Smooth muscle cell (in vitro differentiated cells): ENCODE results near the gene RGP1. TPM values are rescaled to one million over a fixed set of nuclear protein-coding genes. Genes with fewer than 3 reads are reported as not detected.

ENCODE experiments used
- DNase-seq: peaks from one replicate; lab custom pipeline; 2025; ENCODE audit not compliant: unreplicated experiment; lab: John Stamatoyannopoulos, UW
- H2AFZ ChIP-seq: fragments of 200-600 bp; sonication (generic); 2 replicates; pipeline ENCODE4 v1.6.0; 2016; ENCODE audit warnings: antibody characterized with exemption, low read depth, mild to moderate bottlenecking
- H3F3A ChIP-seq: fragments of 200-600 bp; sonication (generic); 2 replicates; pipeline ENCODE4 v1.6.0; 2017; ENCODE audit warnings: antibody characterized with exemption, low read depth
- H3K27ac ChIP-seq: fragments of 200-600 bp; sonication (generic); 2 replicates; pipeline ENCODE4 v1.5.1; 2016; ENCODE audit warnings: low read depth, mild to moderate bottlenecking
- H3K27me3 ChIP-seq: fragments of 200-600 bp; sonication (generic); 2 replicates; pipeline ENCODE4 v1.6.1; 2016; ENCODE audit warnings: low read depth, mild to moderate bottlenecking
- H3K36me3 ChIP-seq: fragments of 200-600 bp; sonication (generic); 2 replicates; pipeline ENCODE4 v1.5.1; 2016; ENCODE audit warnings: low read depth
- H3K4me1 ChIP-seq: fragments of 200-600 bp; sonication (generic); 2 replicates; pipeline ENCODE4 v1.5.1; 2016; ENCODE audit warnings: low read depth
- H3K4me2 ChIP-seq: fragments of 200-600 bp; sonication (generic); 2 replicates; pipeline ENCODE4 v1.6.0; 2016; ENCODE audit warnings: mild to moderate bottlenecking
- H3K4me3 ChIP-seq: fragments of 200-600 bp; sonication (generic); 2 replicates; pipeline ENCODE4 v1.5.1; 2016; ENCODE audit warnings: mild to moderate bottlenecking
- H3K79me2 ChIP-seq: fragments of 200-600 bp; sonication (generic); 2 replicates; pipeline ENCODE4 v1.6.0; 2016; ENCODE audit warnings: low read depth, mild to moderate bottlenecking
- H3K9ac ChIP-seq: fragments of 200-600 bp; sonication (generic); 2 replicates; pipeline ENCODE4 v1.6.0; 2016; ENCODE audit warnings: low read depth
- H3K9me3 ChIP-seq: fragments of 200-600 bp; sonication (generic); replicated peaks from 2 replicates; pipeline ENCODE4 v1.5.1; 2016; ENCODE audit warnings: low read depth
- H4K20me1 ChIP-seq: fragments of 200-600 bp; sonication (generic); 2 replicates; pipeline ENCODE4 v1.6.0; 2016; ENCODE audit warnings: low read depth
- WGBS: methylation state at CpG from one replicate; pipeline ENCODE4 v1.1.7; 2016; ENCODE audit warnings: low lambda C conversion rate; 5-methylcytosine and 5-hydroxymethylcytosine counted together
- polyA plus RNA-seq: library from polyadenylated mRNA; unstranded; fragments of >200 nt; fragmentation: Nextera tagmentation; extraction: Ambion mirVana; gene quantifications from 2 replicates; pipeline ENCODE4 v1.2.1, GENCODE V29; 2016
- total RNA-seq: library from RNA; depleted of rRNA; stranded (reverse); fragments of >200 nt; gene quantifications from 2 replicates; pipeline ENCODE4 v1.2.3, GENCODE V29; 2014
- TF ChIP-seq, protein P1 (sequence below): fragments of 200-600 bp; sonication (generic); IDR thresholded peaks from 2 replicates; pipeline ENCODE4 v1.5.1; 2017; ENCODE audit warnings: borderline replicate concordance, mild to moderate bottlenecking, antibody characterized with exemption; ENCODE audit not compliant: insufficient read depth, poor library complexity, severe bottlenecking

Gene RGP1
- total and polyA plus RNA-seq, 2 experiments from 2014 or later: 12.8 to 15.3 TPM

DNA sequence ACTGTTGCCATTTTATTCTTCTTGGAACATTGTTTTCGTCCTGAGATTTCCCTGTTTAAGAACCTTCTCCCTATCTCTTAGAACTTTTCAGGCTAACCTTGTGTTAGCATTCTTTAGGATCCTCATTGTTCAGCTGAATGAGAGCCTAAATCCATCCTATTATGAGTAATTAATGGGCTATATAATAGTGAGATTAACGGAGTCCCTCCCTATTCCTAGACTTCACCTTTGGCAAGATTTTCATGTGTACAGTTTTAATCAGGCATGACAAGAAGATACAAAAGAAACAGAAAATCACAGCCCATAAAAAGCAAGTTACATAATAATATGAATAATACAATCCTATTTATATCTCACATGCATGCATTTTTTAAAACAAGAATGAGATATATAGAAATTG lies 14.1 kb downstream of the RGP1 start:
- H3K4me3 ChIP-seq: no peak overlapping the region
- no peak overlapping the region for H2AFZ ChIP-seq
- H3K27me3 ChIP-seq: no peaks in the 10 kb centered on the region
- peaks cover 6% of the 10 kb centered on the region for H3K4me1 ChIP-seq
- DNase-seq: no peak
- no peak overlapping the region for H3K4me2 ChIP-seq
- H4K20me1 ChIP-seq: no peaks in the 10 kb centered on the region
- WGBS: 93% methylated on average over 2 of the region's 2 CpGs
- no peak overlapping the region for H3K27ac ChIP-seq
- no peaks in the 10 kb centered on the region for H3K9me3 ChIP-seq
- H3F3A ChIP-seq: no peaks in the 10 kb centered on the region
- H3K36me3 ChIP-seq: no peaks in the 10 kb centered on the region
- H3K9ac ChIP-seq: no peak overlapping the region
- TF ChIP-seq, protein P1, sequence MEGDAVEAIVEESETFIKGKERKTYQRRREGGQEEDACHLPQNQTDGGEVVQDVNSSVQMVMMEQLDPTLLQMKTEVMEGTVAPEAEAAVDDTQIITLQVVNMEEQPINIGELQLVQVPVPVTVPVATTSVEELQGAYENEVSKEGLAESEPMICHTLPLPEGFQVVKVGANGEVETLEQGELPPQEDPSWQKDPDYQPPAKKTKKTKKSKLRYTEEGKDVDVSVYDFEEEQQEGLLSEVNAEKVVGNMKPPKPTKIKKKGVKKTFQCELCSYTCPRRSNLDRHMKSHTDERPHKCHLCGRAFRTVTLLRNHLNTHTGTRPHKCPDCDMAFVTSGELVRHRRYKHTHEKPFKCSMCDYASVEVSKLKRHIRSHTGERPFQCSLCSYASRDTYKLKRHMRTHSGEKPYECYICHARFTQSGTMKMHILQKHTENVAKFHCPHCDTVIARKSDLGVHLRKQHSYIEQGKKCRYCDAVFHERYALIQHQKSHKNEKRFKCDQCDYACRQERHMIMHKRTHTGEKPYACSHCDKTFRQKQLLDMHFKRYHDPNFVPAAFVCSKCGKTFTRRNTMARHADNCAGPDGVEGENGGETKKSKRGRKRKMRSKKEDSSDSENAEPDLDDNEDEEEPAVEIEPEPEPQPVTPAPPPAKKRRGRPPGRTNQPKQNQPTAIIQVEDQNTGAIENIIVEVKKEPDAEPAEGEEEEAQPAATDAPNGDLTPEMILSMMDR: no peak
- H3K79me2 ChIP-seq: no peaks in the 10 kb centered on the region

- Histone ChIP-seq H4K20me1 (no peaks in the 10 kb centered on the region), H3F3A (no peaks in the 10 kb centered on the region), H3K4me3 (no peak overlapping the region), H3K4me2 (no peak overlapping the region), H3K79me2 (no peaks in the 10 kb centered on the region), H3K27me3 (no peaks in the 10 kb centered on the region), H3K9ac (no peak overlapping the region), H2AFZ (no peak overlapping the region), H3K9me3 (no peaks in the 10 kb centered on the region), H3K36me3 (no peaks in the 10 kb centered on the region), H3K4me1 (peaks cover 6% of the 10 kb centered on the region), H3K27ac (no peak overlapping the region)
- DNase-seq: no peak
- 100% methylated on average over 1 of the region's 1 CpG for WGBS
- TF ChIP-seq, protein P1: no peak
Measured at GRCh38 chr9:35763803-35764202, 14.7 kb downstream of the RGP1 start.

DNA sequence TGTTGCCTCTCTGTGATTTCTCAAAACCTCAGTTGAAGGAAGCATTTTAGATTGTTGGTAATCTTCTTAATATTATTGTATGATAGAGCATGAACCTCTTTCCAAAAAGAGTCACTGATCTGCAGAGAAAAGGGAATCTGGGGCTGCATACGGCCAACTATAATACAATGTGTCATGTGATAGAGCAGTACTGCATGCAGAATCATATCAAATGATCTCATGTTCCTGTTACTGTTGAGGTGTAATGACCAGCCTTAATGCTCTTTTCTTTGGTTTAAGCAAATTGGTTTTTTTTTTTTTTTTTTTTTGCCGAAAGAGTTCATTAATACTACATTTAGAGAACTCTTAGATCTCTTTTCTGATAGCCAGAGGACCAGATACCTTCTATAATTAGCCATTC lies 17.9 kb downstream of the RGP1 start:
- H3F3A ChIP-seq: no peaks in the 10 kb centered on the region
- no peak for DNase-seq
- H3K9me3 ChIP-seq: no peaks in the 10 kb centered on the region
- H2AFZ ChIP-seq: no peak overlapping the region
- H3K4me3 ChIP-seq: no peak overlapping the region
- no peak overlapping the region for H3K27ac ChIP-seq
- TF ChIP-seq, protein P1: no peak
- H3K27me3 ChIP-seq: no peaks in the 10 kb centered on the region
- H4K20me1 ChIP-seq: no peaks in the 10 kb centered on the region
- no peak overlapping the region for H3K4me2 ChIP-seq
- 85% methylated on average over 2 of the region's 2 CpGs for WGBS
- H3K4me1 ChIP-seq: peaks cover 6% of the 10 kb centered on the region
- H3K9ac ChIP-seq: no peak overlapping the region
- H3K36me3 ChIP-seq: no peaks in the 10 kb centered on the region
- H3K79me2 ChIP-seq: no peaks in the 10 kb centered on the region

- H2AFZ ChIP-seq: no peak overlapping the region
- H3K27ac ChIP-seq: no peak overlapping the region
- no peaks in the 10 kb centered on the region for H3K9me3 ChIP-seq
- H3K27me3 ChIP-seq: no peaks in the 10 kb centered on the region
- TF ChIP-seq, protein P1: no peak
- H3K4me1 ChIP-seq: peaks cover 6% of the 10 kb centered on the region
- WGBS: 92% methylated on average over 1 of the region's 1 CpG
- no peak overlapping the region for H3K4me2 ChIP-seq
- H3K36me3 ChIP-seq: no peaks in the 10 kb centered on the region
- no peak overlapping the region for H3K9ac ChIP-seq
- no peaks in the 10 kb centered on the region for H3F3A ChIP-seq
- H3K4me3 ChIP-seq: no peak overlapping the region
- DNase-seq: no peak
- no peaks in the 10 kb centered on the region for H3K79me2 ChIP-seq
- H4K20me1 ChIP-seq: no peaks in the 10 kb centered on the region
Measured at GRCh38 chr9:35767458-35767857, 18.4 kb downstream of the RGP1 start.
